ENCODE results near the gene PAK1IP1. TPM values are rescaled to one million over a fixed set of nuclear protein-coding genes. Genes with fewer than 3 reads are reported as not detected.
"Not testable (repeated sequence)": the region's sequence is repeated elsewhere in the genome, so short reads cannot be mapped to it uniquely, and the experiment has no call there.

The PAK1IP1 gene
- total RNA-seq, 1 donor from 2014 or later: 28.8 TPM

- H3K4me3 Mint-ChIP-seq: no peak overlapping the region
- peak overlapping the region; percentile 38 for H2AFZ ChIP-seq (replicated peaks)
Measured at GRCh38 chr6:10659699-10660348, 34.9 kb upstream of the PAK1IP1 start.

GRCh38 chr6:10660431-10661191 lies 34.2 kb upstream of the PAK1IP1 start:
- peak overlapping the region; percentile 38 for H2AFZ ChIP-seq (replicated peaks)
- not testable (repeated sequence) for H3K27ac Mint-ChIP-seq

More at GRCh38 chr6:10659699-10660348, 34.9 kb upstream of the PAK1IP1 start:
- Mint-ChIP-seq H3K27me3 (ENCODE audit: insufficient read depth, low read depth) (peaks cover 4% of the 10 kb centered on the region), H3K4me1 (no peaks in the 10 kb centered on the region), H3K27ac (no peak overlapping the region), H3K36me3 (no peaks in the 10 kb centered on the region), H3K9me3 (peaks cover 8% of the 10 kb centered on the region)
- no peaks in the 10 kb centered on the region for H4K20me1 ChIP-seq (ENCODE audit: low read depth)
- peak overlapping the region; percentile 28 for H3K4me3 ChIP-seq
- no peaks in the 10 kb centered on the region for H3K4me1 ChIP-seq
- no peaks in the 10 kb centered on the region for H3K79me2 ChIP-seq (ENCODE audit: low read depth)
- no peaks in the 10 kb centered on the region for H3F3A ChIP-seq (ENCODE audit: low read depth)
- no peak overlapping the region for H3K27ac ChIP-seq
- H3K4me2 ChIP-seq: peak overlapping the region; percentile 57
- no peak overlapping the region for H3K9ac ChIP-seq
- H3K27me3 ChIP-seq: no peaks in the 10 kb centered on the region
- H3K9me3 ChIP-seq (ENCODE audit: low read depth): no peaks in the 10 kb centered on the region
- no peaks in the 10 kb centered on the region for H3K36me3 ChIP-seq
- TF ChIP-seq, protein P1, sequence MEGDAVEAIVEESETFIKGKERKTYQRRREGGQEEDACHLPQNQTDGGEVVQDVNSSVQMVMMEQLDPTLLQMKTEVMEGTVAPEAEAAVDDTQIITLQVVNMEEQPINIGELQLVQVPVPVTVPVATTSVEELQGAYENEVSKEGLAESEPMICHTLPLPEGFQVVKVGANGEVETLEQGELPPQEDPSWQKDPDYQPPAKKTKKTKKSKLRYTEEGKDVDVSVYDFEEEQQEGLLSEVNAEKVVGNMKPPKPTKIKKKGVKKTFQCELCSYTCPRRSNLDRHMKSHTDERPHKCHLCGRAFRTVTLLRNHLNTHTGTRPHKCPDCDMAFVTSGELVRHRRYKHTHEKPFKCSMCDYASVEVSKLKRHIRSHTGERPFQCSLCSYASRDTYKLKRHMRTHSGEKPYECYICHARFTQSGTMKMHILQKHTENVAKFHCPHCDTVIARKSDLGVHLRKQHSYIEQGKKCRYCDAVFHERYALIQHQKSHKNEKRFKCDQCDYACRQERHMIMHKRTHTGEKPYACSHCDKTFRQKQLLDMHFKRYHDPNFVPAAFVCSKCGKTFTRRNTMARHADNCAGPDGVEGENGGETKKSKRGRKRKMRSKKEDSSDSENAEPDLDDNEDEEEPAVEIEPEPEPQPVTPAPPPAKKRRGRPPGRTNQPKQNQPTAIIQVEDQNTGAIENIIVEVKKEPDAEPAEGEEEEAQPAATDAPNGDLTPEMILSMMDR (IDR thresholded peaks at IDR 0.05): no peak
- TF ChIP-seq EZH2phosphoT487 (IDR thresholded peaks at IDR 0.05) (no peak), EZH2 (IDR thresholded peaks at IDR 0.05) (no peak)
- peak; percentile 39 for DNase-seq (ENCODE audit: low spot score)

GRCh38 chr6:10662207-10662606 lies 32.6 kb upstream of the PAK1IP1 start:
- Histone ChIP-seq H3K27me3 (no peaks in the 10 kb centered on the region), H3K36me3 (no peaks in the 10 kb centered on the region), H2AFZ (replicated peaks) (no peak overlapping the region), H3K9me3 (ENCODE audit: low read depth) (no peaks in the 10 kb centered on the region), H3K4me2 (no peak overlapping the region), H3K27ac (no peak overlapping the region), H3F3A (ENCODE audit: low read depth) (no peaks in the 10 kb centered on the region), H3K9ac (no peak overlapping the region), H3K79me2 (ENCODE audit: low read depth) (no peaks in the 10 kb centered on the region), H3K4me3 (no peak overlapping the region), H3K4me1 (no peaks in the 10 kb centered on the region), H4K20me1 (ENCODE audit: low read depth) (no peaks in the 10 kb centered on the region)
- H3K4me1 Mint-ChIP-seq: no peaks in the 10 kb centered on the region
- no peaks in the 10 kb centered on the region for H3K36me3 Mint-ChIP-seq
- no peak for DNase-seq (ENCODE audit: low spot score)
- H3K9me3 Mint-ChIP-seq: peaks cover 13% of the 10 kb centered on the region
- H3K27ac Mint-ChIP-seq: no peak overlapping the region
- H3K4me3 Mint-ChIP-seq: no peak overlapping the region
- H3K27me3 Mint-ChIP-seq (ENCODE audit: insufficient read depth, low read depth): peaks cover 4% of the 10 kb centered on the region
- TF ChIP-seq EZH2 (IDR thresholded peaks at IDR 0.05): no peak
- no peak for TF ChIP-seq EZH2phosphoT487 (IDR thresholded peaks at IDR 0.05)
- TF ChIP-seq, protein P1 (IDR thresholded peaks at IDR 0.05): no peak

More at GRCh38 chr6:10660431-10661191, 34.2 kb upstream of the PAK1IP1 start:
- H3K27me3 ChIP-seq; H3K36me3 ChIP-seq; H3K27me3 Mint-ChIP-seq (ENCODE audit: insufficient read depth, low read depth); DNase-seq (ENCODE audit: low spot score); H3K36me3 Mint-ChIP-seq; H3K4me1 Mint-ChIP-seq; H3K4me2 ChIP-seq; H3K27ac ChIP-seq; H3K9ac ChIP-seq; H3K79me2 ChIP-seq (ENCODE audit: low read depth); H3K9me3 ChIP-seq (ENCODE audit: low read depth); H3F3A ChIP-seq (ENCODE audit: low read depth); H3K4me3 ChIP-seq; H3K4me1 ChIP-seq; H4K20me1 ChIP-seq (ENCODE audit: low read depth): not testable (repeated sequence)
- Mint-ChIP-seq H3K4me3 (peak overlapping the region; percentile 18), H3K9me3 (peaks cover 11% of the 10 kb centered on the region)

DNA sequence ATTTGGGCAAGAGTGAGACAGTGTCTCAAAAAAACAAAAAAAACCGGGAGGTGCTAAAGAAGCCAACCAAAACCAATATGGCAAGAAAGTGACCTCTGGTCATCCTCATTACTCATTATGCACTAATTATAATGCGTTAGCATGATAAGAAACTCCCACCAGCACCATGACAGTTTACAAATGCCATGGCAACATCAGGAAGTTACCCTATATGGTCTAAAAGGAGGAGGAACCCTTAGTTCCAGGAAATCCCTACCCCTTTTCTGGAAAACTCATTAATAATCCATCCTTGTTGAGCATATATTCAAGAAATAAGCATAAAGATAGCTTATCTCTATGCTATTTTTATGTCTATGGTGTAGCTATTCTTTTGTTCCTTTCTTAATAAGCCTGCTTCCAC lies 32.0 kb upstream of the PAK1IP1 start:
- Histone ChIP-seq H4K20me1 (ENCODE audit: low read depth) (no peaks in the 10 kb centered on the region), H3K36me3 (no peaks in the 10 kb centered on the region), H3K79me2 (ENCODE audit: low read depth) (no peaks in the 10 kb centered on the region), H3K9ac (no peak overlapping the region), H3K27ac (no peak overlapping the region), H2AFZ (replicated peaks) (no peak overlapping the region), H3K4me1 (no peaks in the 10 kb centered on the region), H3K27me3 (no peaks in the 10 kb centered on the region), H3K4me3 (no peak overlapping the region), H3K9me3 (ENCODE audit: low read depth) (no peaks in the 10 kb centered on the region), H3K4me2 (no peak overlapping the region), H3F3A (ENCODE audit: low read depth) (no peaks in the 10 kb centered on the region)
- Mint-ChIP-seq H3K36me3 (no peaks in the 10 kb centered on the region), H3K27me3 (ENCODE audit: insufficient read depth, low read depth) (peaks cover 4% of the 10 kb centered on the region), H3K9me3 (peaks cover 13% of the 10 kb centered on the region), H3K4me1 (no peaks in the 10 kb centered on the region), H3K4me3 (no peak overlapping the region), H3K27ac (no peak overlapping the region)
- no peak for DNase-seq (ENCODE audit: low spot score)
- TF ChIP-seq EZH2 (IDR thresholded peaks at IDR 0.05) (no peak), EZH2phosphoT487 (IDR thresholded peaks at IDR 0.05) (no peak)
- TF ChIP-seq, protein P1 (IDR thresholded peaks at IDR 0.05): no peak

DNA sequence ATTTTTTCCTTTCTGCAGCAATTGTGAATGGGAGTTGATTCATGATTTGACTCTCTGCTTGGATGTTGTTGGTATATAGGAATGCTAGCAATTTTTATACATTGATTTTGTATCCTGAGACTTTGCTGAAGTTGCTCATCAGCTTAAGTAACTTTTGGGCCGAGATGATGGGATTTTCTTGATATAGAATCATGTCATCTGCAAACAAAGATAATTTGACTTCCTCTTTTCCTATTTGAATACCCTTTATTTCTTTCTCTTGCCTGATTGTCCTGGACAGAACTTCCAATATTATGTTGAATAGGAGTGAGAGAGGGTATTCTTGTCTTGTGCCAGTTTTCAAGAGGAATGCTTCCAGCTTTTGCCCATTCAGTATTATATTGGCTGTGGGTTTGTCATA lies 29.2 kb upstream of the PAK1IP1 start:
- not testable (repeated sequence) for H3K36me3 Mint-ChIP-seq; H3K4me3 ChIP-seq; H4K20me1 ChIP-seq (ENCODE audit: low read depth); H3K27me3 ChIP-seq; H3K36me3 ChIP-seq; H3K4me2 ChIP-seq; H3K9ac ChIP-seq; H3F3A ChIP-seq (ENCODE audit: low read depth); H2AFZ ChIP-seq (replicated peaks); H3K9me3 ChIP-seq (ENCODE audit: low read depth); H3K4me1 Mint-ChIP-seq; H3K27ac ChIP-seq; DNase-seq (ENCODE audit: low spot score); H3K79me2 ChIP-seq (ENCODE audit: low read depth); H3K27ac Mint-ChIP-seq; H3K4me3 Mint-ChIP-seq; H3K27me3 Mint-ChIP-seq (ENCODE audit: insufficient read depth, low read depth); H3K4me1 ChIP-seq
- H3K9me3 Mint-ChIP-seq: peaks cover 13% of the 10 kb centered on the region
